ENCODE measurements around the gene TMEM63A.

TMEM63A gene

GRCh38 chr1:225908013-225908640 lies 25.9 kb upstream of the TMEM63A start:
- no peak for TF ChIP-seq CTCF (IDR thresholded peaks at IDR 0.05; ENCODE audit: low read depth, low read length)

GRCh38 chr1:225907341-225907740 lies 25.2 kb upstream of the TMEM63A start:
- no peak for TF ChIP-seq CTCF (IDR thresholded peaks at IDR 0.05; ENCODE audit: low read depth, low read length)
- H3K4me3 ChIP-seq (ENCODE audit: low read depth, low read length), result no peak overlapping the region

More at GRCh38 chr1:225908013-225908640, 25.9 kb upstream of the TMEM63A start:
- no peak overlapping the region for H3K4me3 ChIP-seq (ENCODE audit: low read depth, low read length)

DNA sequence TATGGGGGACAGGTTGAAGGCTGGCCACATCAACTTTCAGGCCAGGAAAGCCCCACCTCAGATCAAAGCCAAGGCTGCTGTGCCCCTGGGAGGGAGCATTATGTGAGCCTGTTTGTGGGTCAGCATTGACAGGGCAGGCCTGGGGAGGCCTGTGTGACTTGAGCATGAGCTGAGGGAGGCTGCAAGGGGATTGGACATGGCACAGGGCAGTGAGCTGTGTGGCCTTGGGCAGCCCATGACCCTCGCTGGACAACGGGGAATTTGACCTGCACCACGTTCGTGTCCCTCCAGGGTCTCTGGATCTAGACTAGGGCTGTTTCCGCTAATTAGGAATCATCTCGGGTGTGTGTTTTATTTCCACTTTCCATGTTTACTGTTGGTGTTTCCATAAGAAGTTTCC lies 24.3 kb upstream of the TMEM63A start:
- no peak overlapping the region for H3K4me3 ChIP-seq (ENCODE audit: low read depth, low read length)
- TF ChIP-seq CTCF (IDR thresholded peaks at IDR 0.05; ENCODE audit: low read depth, low read length), result no peak

DNA sequence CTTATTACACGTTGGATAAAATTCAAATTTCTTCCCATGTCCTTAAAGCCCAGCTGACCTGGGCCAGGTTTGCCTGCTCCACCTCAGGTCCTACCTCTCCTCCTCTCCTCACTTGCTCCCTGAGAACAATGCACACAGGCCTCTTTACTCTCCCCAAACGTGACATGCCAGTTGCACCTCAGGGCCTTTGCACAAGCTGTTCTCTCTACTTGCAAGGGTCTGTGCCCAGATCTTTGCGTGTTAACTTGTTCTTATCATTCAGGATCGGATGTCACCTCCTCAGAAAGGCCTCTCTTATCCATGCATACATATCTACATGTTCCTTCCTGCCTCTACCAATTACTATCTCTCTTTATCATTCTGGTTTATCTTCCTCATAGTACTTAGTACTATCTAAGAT lies 21.4 kb upstream of the TMEM63A start:
- H3K4me3 ChIP-seq (ENCODE audit: low read depth, low read length), result no peak overlapping the region
- no peak for TF ChIP-seq CTCF (IDR thresholded peaks at IDR 0.05; ENCODE audit: low read depth, low read length)

- no peak for TF ChIP-seq CTCF (IDR thresholded peaks at IDR 0.05; ENCODE audit: low read depth, low read length)
- H3K4me3 ChIP-seq (ENCODE audit: low read depth, low read length), result no peak overlapping the region
These were observed 17.1 kb upstream of the TMEM63A start for GRCh38 chr1:225899044-225899925.

DNA sequence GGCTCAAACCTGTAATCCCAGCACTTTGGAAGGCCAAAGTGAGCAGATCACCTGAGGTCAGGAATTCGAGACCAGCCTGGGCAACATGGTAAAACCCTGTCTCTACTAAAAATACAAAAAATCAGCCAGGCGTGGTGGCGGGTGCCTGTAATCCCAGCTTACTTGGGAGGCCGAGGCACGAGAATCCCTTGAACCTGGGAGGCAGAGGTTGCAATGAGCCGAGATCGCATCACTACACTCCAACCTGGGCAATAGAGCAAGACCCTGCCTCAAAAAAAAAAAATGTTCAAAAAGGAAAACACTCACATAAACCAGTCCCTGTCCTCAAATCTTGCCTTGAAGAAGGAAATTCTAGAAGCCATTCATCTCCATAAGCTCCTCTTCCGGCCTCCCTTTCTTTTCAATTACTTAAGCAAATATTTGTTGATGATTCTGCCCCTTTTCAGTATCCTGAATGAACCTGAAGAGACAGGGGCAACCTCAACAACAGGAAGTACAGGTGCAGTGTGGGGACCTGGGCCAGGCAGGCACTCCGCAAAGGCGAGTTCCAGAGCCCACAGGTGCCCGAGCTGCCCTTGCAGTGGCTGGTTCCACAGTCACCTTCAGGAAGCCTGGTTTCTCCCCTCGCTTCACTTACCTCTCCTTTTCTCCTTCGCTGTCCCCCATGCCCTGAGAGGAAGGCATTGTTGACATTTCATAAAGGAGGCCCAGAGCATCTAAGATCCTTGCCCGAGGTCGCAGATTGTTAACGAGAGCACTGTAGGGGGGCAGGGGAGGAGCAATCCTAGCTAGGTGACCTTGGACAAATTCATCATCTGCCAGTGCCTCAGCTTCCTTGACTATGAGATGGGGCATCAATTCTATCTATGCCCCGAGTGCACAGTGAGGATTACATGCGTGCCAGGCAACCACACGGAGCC lies 15.7 kb upstream of the TMEM63A start:
- TF ChIP-seq CTCF (IDR thresholded peaks at IDR 0.05; ENCODE audit: low read depth, low read length), result no peak
- H3K4me3 ChIP-seq (ENCODE audit: low read depth, low read length), result no peak overlapping the region
